ENCODE measurements around the gene MTHFSD.

Gene MTHFSD

DNA sequence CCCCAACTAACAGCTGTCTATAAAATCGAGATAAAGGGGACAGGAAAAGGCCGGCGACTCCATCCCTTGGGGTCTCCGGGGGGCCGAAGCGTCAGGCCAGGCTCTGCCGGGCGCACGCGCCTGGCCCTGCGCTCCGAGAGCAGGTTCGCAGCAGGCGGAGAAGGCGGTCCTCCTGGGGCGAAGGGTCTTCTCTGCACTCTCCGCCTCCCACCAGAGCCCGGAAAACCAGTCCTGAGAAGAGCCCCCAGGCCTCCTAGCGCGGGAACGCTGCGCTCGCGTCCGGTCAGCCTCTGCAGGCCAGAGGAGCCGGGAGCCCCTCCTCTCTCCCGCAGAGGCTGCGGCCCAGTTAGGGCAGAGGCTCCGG, 39.6 kb downstream of the MTHFSD start:
- no peak for DNase-seq (ENCODE audit: low read depth in 3 of 3, low spot score in 1 of 3)

DNA sequence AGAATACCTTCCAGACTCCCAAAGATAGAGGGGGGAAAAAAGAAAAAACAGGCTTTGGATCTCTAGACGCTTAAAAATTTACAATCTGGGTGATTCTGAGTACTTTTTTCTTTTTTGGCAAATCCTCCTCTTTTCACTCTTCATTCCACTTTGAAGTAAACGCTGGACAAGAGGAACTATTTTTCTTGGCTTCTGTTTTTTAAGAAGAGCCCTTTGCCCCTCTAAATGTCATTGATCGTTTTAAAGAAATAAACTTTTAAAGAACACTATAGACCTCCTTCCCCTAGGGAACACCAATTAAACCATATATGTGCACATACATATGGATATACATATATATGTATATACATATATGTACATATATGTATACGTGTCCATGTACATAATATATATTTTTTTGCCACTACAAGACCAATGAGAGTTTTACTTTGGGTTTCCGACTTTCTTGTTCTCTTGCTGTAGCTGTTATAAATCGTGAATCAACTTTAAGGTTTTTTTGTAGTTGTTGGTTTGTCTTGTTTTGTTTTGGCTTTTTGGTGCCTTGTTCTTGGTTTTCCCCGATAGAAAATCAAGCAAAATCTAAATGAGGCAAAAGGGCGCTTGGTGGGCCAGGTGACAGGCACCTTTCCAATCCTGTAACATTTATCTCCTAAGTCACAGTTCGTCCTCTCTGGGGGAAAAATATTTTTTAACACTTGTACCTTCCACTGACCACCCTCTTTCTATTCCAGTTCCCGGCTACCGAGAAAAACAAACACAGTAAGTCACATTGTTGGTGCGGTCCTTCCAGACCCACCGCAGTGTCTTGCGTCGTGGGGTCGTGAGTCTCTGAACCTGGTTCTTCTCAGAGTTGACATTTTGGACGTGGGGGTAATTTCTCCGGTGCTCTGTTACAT, 40.3 kb downstream of the MTHFSD start:
- no peak for DNase-seq (ENCODE audit: low read depth in 3 of 3, low spot score in 1 of 3)

DNA sequence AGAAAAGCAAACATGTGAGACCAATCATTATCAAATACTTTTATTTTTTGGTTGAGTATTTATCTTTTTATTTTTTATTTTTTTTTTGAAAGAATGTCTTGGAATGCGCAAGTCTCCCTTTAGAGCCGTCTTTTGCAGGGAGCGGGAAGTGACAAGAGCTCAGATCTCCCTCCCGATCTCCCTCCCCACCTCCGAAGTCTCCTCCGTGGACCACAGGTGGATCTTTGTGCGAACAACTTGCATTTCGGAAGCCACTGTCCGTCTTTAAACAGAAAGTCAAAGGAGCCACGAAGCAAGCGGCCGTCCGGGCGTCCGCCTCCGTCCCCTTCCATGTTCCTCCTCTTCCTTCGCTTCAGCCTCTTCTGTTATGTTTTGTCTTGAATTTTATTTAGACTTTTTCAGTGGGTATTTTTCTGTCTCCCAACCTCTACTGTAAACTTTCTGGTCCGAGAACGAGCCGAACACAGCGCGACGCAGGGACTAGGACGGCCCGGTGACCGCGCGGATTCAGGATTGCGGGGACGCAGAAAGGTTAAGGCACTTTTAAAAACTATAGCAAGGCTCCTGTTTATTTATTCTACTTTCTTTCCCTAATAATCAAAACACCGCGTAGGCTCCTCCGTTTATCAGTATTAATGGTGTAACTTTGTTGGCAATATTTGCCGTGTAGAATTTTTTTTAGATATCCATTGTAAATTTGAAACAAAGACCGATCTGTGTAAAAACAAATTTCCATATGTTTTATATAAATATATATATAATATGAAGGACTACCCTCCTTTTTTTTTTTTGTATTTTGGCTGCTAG, 41.4 kb downstream of the MTHFSD start:
- no peak for DNase-seq (ENCODE audit: low read depth in 3 of 3, low spot score in 1 of 3)

GRCh38 chr16:86512860-86513470, 42.1 kb downstream of the MTHFSD start:
- DNase-seq (ENCODE audit: low read depth in 3 of 3, low spot score in 1 of 3), result no peak

DNA sequence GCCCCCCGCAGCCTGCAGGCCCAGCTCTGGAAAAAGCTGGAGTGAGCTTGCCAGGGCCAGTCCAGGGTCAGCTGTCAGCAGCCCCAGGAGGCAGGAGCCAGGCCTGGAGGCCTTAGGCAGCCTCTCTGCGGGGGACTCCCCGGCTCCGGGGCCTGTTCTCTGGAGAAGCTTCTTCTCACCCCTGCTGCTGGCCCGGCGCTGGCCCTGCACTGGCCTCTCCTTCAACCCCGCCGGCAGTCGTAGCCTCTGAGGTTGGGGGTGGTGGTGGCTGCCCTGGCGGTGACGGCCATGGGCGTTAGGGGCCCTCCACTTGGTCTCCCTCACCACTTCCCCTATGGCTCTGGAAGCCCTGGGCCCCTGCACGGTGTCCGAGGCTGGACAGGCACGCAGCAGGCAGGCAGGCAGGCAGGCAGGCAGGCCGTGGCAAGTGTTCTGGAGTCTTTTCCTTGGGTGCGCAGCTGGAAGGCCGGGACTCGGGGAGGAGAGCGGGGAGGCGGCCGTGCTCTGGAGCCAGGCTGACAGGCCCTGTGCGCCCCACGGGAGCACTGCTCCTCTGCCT, 42.7 kb downstream of the MTHFSD start:
- no peak for DNase-seq (ENCODE audit: low read depth in 3 of 3, low spot score in 1 of 3)

DNA sequence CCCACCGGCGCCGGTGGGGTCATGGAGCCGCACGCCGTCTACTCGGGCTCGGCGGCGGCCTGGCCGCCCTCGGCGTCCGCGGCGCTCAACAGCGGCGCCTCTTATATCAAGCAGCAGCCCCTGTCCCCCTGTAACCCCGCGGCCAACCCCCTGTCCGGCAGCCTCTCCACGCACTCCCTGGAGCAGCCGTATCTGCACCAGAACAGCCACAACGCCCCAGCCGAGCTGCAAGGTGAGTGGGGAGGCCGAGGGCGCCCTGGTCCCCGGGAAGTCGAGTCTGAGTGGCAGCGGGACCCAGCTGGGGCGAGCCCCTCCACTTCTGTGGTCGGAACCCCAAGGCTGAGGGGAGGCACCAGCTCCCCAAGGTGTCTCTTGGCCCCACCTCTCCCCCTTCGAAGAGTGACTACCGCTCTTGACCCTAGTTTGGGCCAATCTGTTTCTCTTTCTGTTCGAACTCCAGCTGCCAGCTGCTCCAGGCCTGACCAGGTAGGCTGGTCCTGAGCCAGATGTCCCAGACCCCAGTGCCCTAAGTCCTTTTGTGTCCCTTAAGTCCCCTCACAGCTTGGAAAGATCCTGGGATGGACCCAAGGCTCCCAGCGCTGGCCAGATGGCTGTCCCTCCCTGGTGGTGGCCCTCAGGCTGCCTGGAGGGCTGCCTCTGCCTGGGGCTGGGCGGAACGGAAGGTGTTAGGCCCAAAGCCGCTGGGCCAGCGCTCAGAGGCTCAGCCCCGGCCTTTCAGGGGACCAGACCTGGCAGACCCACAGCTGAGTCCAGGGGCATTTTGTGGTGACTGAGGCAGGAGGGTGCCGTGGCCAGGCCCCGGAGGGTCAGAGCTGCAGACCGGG, 43.5 kb downstream of the MTHFSD start:
- DNase-seq (ENCODE audit: low read depth in 3 of 3, low spot score in 1 of 3), result no peak

DNA sequence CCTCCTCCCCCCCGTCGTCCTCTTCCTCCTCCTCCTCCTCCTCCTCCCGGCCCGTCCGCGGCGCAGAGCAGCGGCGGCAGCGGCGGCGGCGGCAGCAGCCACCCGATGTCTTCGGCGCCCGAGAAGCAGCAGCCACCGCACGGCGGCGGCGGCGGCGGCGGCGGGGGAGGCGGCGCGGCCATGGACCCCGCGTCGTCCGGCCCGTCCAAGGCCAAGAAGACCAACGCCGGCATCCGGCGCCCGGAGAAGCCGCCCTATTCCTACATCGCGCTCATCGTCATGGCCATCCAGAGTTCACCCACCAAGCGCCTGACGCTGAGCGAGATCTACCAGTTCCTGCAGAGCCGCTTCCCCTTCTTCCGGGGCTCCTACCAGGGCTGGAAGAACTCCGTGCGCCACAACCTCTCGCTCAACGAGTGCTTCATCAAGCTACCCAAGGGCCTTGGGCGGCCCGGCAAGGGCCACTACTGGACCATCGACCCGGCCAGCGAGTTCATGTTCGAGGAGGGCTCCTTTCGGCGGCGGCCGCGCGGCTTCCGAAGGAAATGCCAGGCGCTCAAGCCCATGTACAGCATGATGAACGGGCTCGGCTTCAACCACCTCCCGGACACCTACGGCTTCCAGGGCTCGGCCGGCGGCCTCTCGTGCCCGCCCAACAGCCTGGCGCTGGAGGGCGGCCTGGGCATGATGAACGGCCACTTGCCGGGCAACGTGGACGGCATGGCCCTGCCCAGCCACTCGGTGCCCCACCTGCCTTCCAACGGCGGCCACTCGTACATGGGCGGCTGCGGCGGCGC, 44.4 kb downstream of the MTHFSD start, which contains the start of gene FOXF1:
Gene FOXF1, plus strand, starts transcription at position 63 of the 797 bp plus-strand sequence. Its CDS starts 43 bp downstream, at position 106.
- no peak for DNase-seq (ENCODE audit: low read depth in 3 of 3, low spot score in 1 of 3)

- no peak for DNase-seq (ENCODE audit: low read depth in 3 of 3, low spot score in 1 of 3)
These were observed 45.1 kb downstream of the MTHFSD start for GRCh38 chr16:86509759-86510464.

GRCh38 chr16:86508947-86509758, 45.9 kb downstream of the MTHFSD start:
- DNase-seq (ENCODE audit: low read depth in 3 of 3, low spot score in 1 of 3), result no peak

GRCh38 chr16:86508028-86508946, 46.7 kb downstream of the MTHFSD start:
- no peak for DNase-seq (ENCODE audit: low read depth in 3 of 3, low spot score in 1 of 3)

DNA sequence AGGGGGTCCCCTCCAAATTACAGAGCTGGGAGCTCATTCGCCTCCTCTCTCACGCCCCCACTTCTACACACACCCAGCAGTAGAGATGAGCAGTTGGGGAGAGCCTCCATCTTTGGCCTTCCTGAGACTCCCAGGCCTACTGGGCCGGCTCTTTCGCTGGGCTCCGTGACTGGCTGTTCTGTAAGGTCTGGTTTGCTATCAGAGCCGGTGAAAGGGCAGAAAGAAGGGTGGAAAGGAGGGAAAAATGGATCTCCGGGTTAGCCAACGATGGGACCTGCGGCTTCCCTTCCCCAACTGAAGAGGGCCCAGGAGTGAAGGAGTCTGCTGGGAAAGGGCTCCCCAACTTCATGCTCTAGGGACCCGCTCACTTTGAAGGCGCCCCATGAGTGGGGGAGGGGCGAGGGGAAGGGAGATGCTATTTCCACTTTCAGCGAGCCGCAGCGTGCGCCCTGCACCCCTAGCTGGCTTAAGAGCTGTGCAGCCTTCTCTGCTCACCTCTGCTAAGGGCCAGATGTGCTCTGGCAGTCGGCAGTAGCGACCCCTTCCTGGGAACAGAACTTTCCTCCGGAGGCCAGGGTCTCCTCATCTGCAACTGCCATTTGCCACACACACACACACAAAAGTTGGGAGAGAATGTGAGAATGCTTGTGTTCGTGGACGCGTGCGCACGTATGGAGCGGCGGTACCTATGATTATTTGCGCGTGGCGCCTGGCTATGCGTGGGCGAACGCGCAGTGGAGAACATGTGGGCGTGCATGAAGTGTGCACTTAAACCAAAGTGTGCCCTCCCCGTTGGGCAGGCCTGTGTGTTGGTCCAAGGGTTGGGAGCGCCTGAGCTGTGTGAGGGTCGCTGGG, 47.6 kb downstream of the MTHFSD start:
- no peak for DNase-seq (ENCODE audit: low read depth in 3 of 3, low spot score in 1 of 3)

DNA sequence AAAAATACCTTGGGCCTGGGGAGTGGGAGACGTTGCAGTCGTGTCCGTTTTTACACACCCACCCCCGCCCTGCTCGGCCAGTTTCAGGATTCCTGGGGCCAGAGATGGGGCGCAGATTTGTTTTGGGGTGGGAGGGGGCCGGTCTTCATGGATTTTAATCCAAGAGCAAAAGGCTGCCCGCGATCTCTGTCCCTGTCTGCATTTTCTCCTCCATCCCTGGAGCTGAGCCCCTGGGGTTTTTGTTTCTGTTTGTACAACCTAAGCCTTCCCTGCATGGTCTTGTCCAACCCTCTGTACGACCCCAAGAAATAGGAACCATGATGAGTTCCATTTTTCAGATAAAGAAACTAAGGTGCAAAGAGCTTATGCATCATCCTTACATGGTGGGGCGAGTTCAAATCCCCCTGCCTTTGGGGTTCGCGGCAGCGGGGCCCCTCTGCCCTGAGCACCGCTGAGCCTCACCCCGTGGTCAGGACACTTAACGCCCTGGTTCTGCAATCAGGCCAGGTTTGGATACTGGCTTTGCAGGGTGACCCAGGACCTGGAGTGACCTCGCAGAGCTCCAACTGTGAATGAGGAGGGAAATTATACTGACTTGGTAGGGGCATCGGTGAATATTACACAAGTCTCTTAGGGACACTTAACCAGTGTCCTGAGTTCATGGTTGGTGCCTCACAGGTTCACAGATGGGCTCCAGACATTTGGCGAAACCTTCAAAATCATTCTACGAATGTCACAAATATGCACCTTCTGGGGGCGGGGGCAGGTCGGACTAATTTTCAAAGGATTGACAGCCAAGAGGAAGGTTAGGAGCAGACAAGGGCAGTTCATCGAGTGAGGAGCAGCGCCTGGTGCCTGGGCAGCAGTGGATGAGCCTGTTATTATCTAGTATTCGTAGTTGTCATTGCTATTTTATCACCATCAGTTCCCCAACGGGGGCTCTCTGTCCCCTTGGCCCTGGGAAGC, 48.9 kb downstream of the MTHFSD start:
- no peak for DNase-seq (ENCODE audit: low read depth in 3 of 3, low spot score in 1 of 3)

DNA sequence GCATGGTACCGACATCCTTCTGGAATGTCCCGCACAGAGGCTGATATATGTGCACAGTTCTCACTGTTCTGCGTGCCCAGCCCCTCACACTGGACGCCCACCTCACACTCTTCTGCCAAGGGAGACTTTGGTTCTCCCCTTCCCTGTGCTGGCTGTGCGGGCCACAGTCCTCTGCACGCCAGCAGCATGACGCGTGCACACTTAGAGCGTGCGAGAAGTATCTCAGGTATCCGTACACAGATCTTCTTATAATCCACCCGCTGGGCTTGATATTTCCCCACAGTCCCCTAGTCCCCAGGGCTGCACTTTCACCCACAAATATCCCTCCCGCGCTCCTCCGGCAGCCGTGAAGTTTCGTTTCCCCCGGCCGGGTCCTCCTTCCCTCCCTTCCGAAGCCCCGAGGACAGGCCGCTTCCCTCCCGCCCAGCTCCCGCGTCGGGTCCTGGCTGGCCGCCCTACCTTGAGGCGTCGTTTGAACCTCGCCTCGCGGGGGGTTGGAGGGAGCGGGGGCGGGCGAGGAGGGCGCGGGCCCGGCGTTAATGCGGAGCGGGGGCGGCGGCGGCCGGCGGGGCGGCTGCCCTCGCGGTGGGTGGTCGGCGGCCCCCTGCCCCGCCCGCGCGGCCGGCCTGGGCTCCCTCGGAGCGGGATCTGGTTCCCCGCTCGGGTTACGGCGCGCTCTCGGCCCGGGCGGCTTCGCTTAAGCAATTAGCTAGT, 49.7 kb downstream of the MTHFSD start:
- no peak for DNase-seq (ENCODE audit: low read depth in 3 of 3, low spot score in 1 of 3)

All from stimulated activated CD4-positive, alpha-beta T cell treated with anti-CD3 and anti-CD28 coated beads, TNF-alpha, amount 100 ng/mL, for 1 hour (primary cell).